ENCODE results near the gene FBXO31. TPM values are rescaled to one million over a fixed set of nuclear protein-coding genes. Genes with fewer than 3 reads are reported as not detected.

The FBXO31 gene
- polyA plus RNA-seq, 1 donor from 2014 or later = 20.6 TPM

GRCh38 chr16:87310610-87311009 lies 73.0 kb downstream of the FBXO31 start:
- H3K4me2 ChIP-seq (ENCODE audit: low read length) = no peak overlapping the region
- no peaks in the 10 kb centered on the region for H3K79me2 ChIP-seq (replicated peaks; ENCODE audit: insufficient read depth, low read length)
- no peaks in the 10 kb centered on the region for H3K27me3 ChIP-seq (ENCODE audit: insufficient read depth, low read depth, low read length)
- H3K4me3 ChIP-seq (ENCODE audit: low read length) = no peak overlapping the region
- no peak overlapping the region for H2AFZ ChIP-seq (ENCODE audit: low read depth, low read length)
- H3K9ac ChIP-seq (ENCODE audit: low read length) = no peak overlapping the region
- H3K27ac ChIP-seq (ENCODE audit: low read length) = no peak overlapping the region
- H3K9me2 ChIP-seq (ENCODE audit: insufficient read depth, low read length) = no peaks in the 10 kb centered on the region
- TF ChIP-seq REST (IDR thresholded peaks at IDR 0.05; ENCODE audit: borderline replicate concordance) (no peak), POLR2AphosphoS5 (IDR thresholded peaks at IDR 0.05) (no peak), MXI1 (conservative IDR thresholded peaks at IDR 0.05; ENCODE audit: poor library complexity, severe bottlenecking) (no peak), EZH2 (IDR thresholded peaks at IDR 0.05; ENCODE audit: borderline replicate concordance, insufficient read depth, low read length, poor library complexity, severe bottlenecking) (no peak), EP300 (conservative IDR thresholded peaks at IDR 0.05; ENCODE audit: poor library complexity, severe bottlenecking) (no peak), RAD21 (conservative IDR thresholded peaks at IDR 0.05) (no peak), TAF1 (IDR thresholded peaks at IDR 0.05; ENCODE audit: low read depth) (no peak), SMC3 (conservative IDR thresholded peaks at IDR 0.05; ENCODE audit: poor library complexity) (no peak)
- TF ChIP-seq, protein P1, sequence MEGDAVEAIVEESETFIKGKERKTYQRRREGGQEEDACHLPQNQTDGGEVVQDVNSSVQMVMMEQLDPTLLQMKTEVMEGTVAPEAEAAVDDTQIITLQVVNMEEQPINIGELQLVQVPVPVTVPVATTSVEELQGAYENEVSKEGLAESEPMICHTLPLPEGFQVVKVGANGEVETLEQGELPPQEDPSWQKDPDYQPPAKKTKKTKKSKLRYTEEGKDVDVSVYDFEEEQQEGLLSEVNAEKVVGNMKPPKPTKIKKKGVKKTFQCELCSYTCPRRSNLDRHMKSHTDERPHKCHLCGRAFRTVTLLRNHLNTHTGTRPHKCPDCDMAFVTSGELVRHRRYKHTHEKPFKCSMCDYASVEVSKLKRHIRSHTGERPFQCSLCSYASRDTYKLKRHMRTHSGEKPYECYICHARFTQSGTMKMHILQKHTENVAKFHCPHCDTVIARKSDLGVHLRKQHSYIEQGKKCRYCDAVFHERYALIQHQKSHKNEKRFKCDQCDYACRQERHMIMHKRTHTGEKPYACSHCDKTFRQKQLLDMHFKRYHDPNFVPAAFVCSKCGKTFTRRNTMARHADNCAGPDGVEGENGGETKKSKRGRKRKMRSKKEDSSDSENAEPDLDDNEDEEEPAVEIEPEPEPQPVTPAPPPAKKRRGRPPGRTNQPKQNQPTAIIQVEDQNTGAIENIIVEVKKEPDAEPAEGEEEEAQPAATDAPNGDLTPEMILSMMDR (IDR thresholded peaks at IDR 0.05; ENCODE audit: poor library complexity, severe bottlenecking) = no peak
- H4K20me1 ChIP-seq (ENCODE audit: insufficient read depth) = no peaks in the 10 kb centered on the region
- no peaks in the 10 kb centered on the region for H3F3A ChIP-seq (ENCODE audit: insufficient read depth, low read length, poor library complexity, severe bottlenecking)
- H3K9me3 ChIP-seq (ENCODE audit: low read length) = no peaks in the 10 kb centered on the region
- H3K36me3 ChIP-seq (ENCODE audit: insufficient read depth, low read length) = no peaks in the 10 kb centered on the region

DNA sequence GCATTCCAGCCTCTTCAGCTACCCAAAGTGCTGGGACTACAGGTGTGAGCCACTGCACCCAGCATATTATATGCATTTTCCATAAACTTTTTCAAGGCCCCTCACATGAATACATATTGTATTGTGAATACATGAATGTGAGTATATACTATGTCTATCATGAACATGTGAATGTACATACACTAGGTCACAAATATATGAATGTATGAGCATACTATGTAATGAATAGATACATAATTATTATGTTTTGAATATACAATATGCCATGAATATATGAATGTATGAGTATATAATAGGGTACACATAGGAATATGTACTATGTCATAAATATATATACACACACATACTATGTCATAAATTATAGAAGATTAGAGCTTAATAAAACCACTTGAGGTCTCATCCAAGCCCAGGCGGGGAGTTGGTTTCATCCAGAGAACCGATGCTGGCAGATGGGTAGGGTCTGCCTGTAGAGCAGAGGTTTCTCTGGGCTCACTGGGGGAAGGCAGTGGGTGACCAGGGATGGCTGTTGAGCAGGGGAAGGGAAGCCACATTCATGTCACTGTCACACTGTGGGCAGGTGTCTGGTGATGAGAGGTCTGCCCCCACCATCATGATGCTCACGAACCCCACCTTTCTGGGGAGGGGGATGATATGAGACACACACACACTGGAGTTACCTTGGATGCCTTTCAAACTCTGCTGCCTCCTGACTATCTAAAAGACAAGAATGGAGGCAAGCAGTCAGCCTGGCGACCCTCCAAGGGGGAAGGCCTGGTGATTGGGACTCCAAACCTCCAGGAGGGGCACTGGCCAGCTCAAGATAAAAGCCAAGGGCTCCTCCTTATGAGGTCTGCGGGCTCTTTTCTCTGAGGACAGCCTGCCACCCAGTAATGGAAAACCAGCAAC lies 73.7 kb downstream of the FBXO31 start:
- Histone ChIP-seq H3K9me3 (ENCODE audit: low read length) (no peaks in the 10 kb centered on the region), H3K36me3 (ENCODE audit: insufficient read depth, low read length) (no peaks in the 10 kb centered on the region), H3K9me2 (ENCODE audit: insufficient read depth, low read length) (no peaks in the 10 kb centered on the region), H4K20me1 (ENCODE audit: insufficient read depth) (no peaks in the 10 kb centered on the region), H3K79me2 (replicated peaks; ENCODE audit: insufficient read depth, low read length) (no peaks in the 10 kb centered on the region), H3K4me2 (ENCODE audit: low read length) (no peak overlapping the region), H3K27ac (ENCODE audit: low read length) (no peak overlapping the region), H3K9ac (ENCODE audit: low read length) (no peak overlapping the region), H3K27me3 (ENCODE audit: insufficient read depth, low read depth, low read length) (no peaks in the 10 kb centered on the region), H3F3A (ENCODE audit: insufficient read depth, low read length, poor library complexity, severe bottlenecking) (no peaks in the 10 kb centered on the region), H2AFZ (ENCODE audit: low read depth, low read length) (no peak overlapping the region), H3K4me3 (ENCODE audit: low read length) (no peak overlapping the region)
- TF ChIP-seq EP300 (conservative IDR thresholded peaks at IDR 0.05; ENCODE audit: poor library complexity, severe bottlenecking) (no peak), EZH2 (IDR thresholded peaks at IDR 0.05; ENCODE audit: borderline replicate concordance, insufficient read depth, low read length, poor library complexity, severe bottlenecking) (no peak), POLR2AphosphoS5 (IDR thresholded peaks at IDR 0.05) (no peak), REST (IDR thresholded peaks at IDR 0.05; ENCODE audit: borderline replicate concordance) (no peak), TAF1 (IDR thresholded peaks at IDR 0.05; ENCODE audit: low read depth) (no peak), MXI1 (conservative IDR thresholded peaks at IDR 0.05; ENCODE audit: poor library complexity, severe bottlenecking) (no peak), SMC3 (conservative IDR thresholded peaks at IDR 0.05; ENCODE audit: poor library complexity) (no peak), RAD21 (conservative IDR thresholded peaks at IDR 0.05) (no peak)
- TF ChIP-seq, protein P1 (IDR thresholded peaks at IDR 0.05; ENCODE audit: poor library complexity, severe bottlenecking) = no peak
